ENCODE results near the gene MIXL1. TPM values are rescaled to one million over a fixed set of nuclear protein-coding genes. Genes with fewer than 3 reads are reported as not detected.

Gene MIXL1
- total and polyA plus RNA-seq, 2 experiments from 2014 or later: 0.97 to 1.0 TPM

DNA sequence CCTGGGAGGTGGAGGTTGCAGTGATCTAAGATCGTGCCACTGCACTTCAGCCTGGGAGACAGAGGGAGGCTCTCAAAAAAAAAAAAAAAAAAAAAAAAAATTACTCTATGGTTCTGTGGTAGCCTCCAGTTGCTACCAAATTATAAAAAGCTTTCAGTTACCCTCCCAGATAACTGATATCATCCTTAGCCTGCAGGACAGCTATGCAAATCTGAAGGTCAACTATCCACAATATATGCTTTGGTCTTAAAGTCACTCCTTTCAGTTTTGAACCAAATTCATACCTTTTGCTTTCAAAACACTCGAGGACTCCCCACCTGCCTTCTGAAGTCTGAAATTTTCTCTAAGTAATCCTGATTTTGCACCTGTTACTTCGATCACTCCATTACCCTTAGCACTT lies 3.1 kb downstream of the MIXL1 start:
- H2AFZ ChIP-seq: no peak overlapping the region
- H3K4me2 ChIP-seq: no peak overlapping the region
- H3F3A ChIP-seq (replicated peaks; ENCODE audit: low read depth): peaks cover 9% of the 10 kb centered on the region; the same call in 1 of the 2 replicates
- no peaks in the 10 kb centered on the region for H3K79me2 ChIP-seq (replicated peaks; ENCODE audit: insufficient read depth)
- DNase-seq (ENCODE audit: low spot score) (no peak), ATAC-seq (no peak)
- H3K36me3 ChIP-seq (ENCODE audit: insufficient read depth): 0 out of 2 replicates have a peak, but pooled peaks cover 11% of the 10 kb centered on the region
- 0 out of 2 replicates have a peak, but pooled peaks cover 6% of the 10 kb centered on the region for H4K20me1 ChIP-seq (replicated peaks; ENCODE audit: insufficient read depth)
- Mint-ChIP-seq H3K27ac (no peak overlapping the region), H3K27me3 (ENCODE audit: insufficient read depth, low read depth, poor library complexity) (peaks cover 31% of the 10 kb centered on the region), H3K4me1 (peaks cover 3% of the 10 kb centered on the region), H3K9me3 (no peaks in the 10 kb centered on the region), H3K36me3 (ENCODE audit: low read depth) (peaks cover 8% of the 10 kb centered on the region; the same call in 2 of the 3 replicates), H3K4me3 (no peak overlapping the region)
- H3K4me1 ChIP-seq (ENCODE audit: insufficient read depth): no peaks in the 10 kb centered on the region; the same call in 1 of the 2 replicates
- no peak overlapping the region for H3K27ac ChIP-seq (ENCODE audit: low read depth)
- TF ChIP-seq ZNF331 (CRISPR knock-in tag; IDR thresholded peaks at IDR 0.05; ENCODE audit: low read depth) (no peak), ZNF114 (CRISPR knock-in tag; IDR thresholded peaks at IDR 0.05) (no peak)
- H3K4me3 ChIP-seq: no peak overlapping the region
- peaks cover 30% of the 10 kb centered on the region for H3K27me3 ChIP-seq (ENCODE audit: insufficient read depth)
- no peaks in the 10 kb centered on the region for H3K9me2 ChIP-seq (ENCODE audit: insufficient read depth)

DNA sequence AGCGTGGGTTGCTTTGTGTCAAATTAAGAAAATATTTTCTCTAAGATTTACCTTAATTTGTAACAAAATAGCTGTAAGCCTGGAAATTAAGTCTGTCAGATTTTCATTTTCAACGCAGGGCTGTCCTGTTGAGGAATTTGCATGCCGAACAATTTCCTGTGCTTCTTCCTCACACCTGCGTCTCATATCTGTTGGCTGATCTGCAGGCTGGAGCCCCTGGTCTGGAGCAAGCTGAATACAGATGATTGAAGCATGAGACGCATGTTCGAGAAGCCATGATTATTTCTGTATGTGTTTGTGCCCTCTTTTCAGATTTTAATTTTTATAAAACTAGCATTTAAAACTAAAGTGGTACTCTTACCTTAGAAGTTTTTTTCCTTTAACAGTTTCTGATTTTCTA lies 9.8 kb downstream of the MIXL1 start:
- Mint-ChIP-seq H3K27ac (no peak overlapping the region), H3K4me3 (no peak overlapping the region), H3K27me3 (ENCODE audit: insufficient read depth, low read depth, poor library complexity) (no peaks in the 10 kb centered on the region)
- TF ChIP-seq STAT1 (IDR thresholded peaks at IDR 0.05; ENCODE audit: unreplicated experiment) (no peak), ZNF114 (CRISPR knock-in tag; IDR thresholded peaks at IDR 0.05) (no peak), CREB1 (CRISPR knock-in tag; IDR thresholded peaks at IDR 0.05; ENCODE audit: low read depth) (no peak), NANOG (IDR thresholded peaks at IDR 0.05; ENCODE audit: borderline replicate concordance) (no peak), ZNF331 (CRISPR knock-in tag; IDR thresholded peaks at IDR 0.05; ENCODE audit: low read depth) (no peak), JUNB (IDR thresholded peaks at IDR 0.05; ENCODE audit: unreplicated experiment) (no peak), EZH2 (IDR thresholded peaks at IDR 0.05; ENCODE audit: low read depth, unreplicated experiment) (no peak), POLR2AphosphoS5 (IDR thresholded peaks at IDR 0.05; ENCODE audit: low read depth) (no peak), EZH2phosphoT487 (IDR thresholded peaks at IDR 0.05; ENCODE audit: unreplicated experiment) (no peak)
- TF ChIP-seq, protein P1, sequence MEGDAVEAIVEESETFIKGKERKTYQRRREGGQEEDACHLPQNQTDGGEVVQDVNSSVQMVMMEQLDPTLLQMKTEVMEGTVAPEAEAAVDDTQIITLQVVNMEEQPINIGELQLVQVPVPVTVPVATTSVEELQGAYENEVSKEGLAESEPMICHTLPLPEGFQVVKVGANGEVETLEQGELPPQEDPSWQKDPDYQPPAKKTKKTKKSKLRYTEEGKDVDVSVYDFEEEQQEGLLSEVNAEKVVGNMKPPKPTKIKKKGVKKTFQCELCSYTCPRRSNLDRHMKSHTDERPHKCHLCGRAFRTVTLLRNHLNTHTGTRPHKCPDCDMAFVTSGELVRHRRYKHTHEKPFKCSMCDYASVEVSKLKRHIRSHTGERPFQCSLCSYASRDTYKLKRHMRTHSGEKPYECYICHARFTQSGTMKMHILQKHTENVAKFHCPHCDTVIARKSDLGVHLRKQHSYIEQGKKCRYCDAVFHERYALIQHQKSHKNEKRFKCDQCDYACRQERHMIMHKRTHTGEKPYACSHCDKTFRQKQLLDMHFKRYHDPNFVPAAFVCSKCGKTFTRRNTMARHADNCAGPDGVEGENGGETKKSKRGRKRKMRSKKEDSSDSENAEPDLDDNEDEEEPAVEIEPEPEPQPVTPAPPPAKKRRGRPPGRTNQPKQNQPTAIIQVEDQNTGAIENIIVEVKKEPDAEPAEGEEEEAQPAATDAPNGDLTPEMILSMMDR (conservative IDR thresholded peaks at IDR 0.05; ENCODE audit: low read depth in 2 of 2): no peak
- TF ChIP-seq, protein P2, sequence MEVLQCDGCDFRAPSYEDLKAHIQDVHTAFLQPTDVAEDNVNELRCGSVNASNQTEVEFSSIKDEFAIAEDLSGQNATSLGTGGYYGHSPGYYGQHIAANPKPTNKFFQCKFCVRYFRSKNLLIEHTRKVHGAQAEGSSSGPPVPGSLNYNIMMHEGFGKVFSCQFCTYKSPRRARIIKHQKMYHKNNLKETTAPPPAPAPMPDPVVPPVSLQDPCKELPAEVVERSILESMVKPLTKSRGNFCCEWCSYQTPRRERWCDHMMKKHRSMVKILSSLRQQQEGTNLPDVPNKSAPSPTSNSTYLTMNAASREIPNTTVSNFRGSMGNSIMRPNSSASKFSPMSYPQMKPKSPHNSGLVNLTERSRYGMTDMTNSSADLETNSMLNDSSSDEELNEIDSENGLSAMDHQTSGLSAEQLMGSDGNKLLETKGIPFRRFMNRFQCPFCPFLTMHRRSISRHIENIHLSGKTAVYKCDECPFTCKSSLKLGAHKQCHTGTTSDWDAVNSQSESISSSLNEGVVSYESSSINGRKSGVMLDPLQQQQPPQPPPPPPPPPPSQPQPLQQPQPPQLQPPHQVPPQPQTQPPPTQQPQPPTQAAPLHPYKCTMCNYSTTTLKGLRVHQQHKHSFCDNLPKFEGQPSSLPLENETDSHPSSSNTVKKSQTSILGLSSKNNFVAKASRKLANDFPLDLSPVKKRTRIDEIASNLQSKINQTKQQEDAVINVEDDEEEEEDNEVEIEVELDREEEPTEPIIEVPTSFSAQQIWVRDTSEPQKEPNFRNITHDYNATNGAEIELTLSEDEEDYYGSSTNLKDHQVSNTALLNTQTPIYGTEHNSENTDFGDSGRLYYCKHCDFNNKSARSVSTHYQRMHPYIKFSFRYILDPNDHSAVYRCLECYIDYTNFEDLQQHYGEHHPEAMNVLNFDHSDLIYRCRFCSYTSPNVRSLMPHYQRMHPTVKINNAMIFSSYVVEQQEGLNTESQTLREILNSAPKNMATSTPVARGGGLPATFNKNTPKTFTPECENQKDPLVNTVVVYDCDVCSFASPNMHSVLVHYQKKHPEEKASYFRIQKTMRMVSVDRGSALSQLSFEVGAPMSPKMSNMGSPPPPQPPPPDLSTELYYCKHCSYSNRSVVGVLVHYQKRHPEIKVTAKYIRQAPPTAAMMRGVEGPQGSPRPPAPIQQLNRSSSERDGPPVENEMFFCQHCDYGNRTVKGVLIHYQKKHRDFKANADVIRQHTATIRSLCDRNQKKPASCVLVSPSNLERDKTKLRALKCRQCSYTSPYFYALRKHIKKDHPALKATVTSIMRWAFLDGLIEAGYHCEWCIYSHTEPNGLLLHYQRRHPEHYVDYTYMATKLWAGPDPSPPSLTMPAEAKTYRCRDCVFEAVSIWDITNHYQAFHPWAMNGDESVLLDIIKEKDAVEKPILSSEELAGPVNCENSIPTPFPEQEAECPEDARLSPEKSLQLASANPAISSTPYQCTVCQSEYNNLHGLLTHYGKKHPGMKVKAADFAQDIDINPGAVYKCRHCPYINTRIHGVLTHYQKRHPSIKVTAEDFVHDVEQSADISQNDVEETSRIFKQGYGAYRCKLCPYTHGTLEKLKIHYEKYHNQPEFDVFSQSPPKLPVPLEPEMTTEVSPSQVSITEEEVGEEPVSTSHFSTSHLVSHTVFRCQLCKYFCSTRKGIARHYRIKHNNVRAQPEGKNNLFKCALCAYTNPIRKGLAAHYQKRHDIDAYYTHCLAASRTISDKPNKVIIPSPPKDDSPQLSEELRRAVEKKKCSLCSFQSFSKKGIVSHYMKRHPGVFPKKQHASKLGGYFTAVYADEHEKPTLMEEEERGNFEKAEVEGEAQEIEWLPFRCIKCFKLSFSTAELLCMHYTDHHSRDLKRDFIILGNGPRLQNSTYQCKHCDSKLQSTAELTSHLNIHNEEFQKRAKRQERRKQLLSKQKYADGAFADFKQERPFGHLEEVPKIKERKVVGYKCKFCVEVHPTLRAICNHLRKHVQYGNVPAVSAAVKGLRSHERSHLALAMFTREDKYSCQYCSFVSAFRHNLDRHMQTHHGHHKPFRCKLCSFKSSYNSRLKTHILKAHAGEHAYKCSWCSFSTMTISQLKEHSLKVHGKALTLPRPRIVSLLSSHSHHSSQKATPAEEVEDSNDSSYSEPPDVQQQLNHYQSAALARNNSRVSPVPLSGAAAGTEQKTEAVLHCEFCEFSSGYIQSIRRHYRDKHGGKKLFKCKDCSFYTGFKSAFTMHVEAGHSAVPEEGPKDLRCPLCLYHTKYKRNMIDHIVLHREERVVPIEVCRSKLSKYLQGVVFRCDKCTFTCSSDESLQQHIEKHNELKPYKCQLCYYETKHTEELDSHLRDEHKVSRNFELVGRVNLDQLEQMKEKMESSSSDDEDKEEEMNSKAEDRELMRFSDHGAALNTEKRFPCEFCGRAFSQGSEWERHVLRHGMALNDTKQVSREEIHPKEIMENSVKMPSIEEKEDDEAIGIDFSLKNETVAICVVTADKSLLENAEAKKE (CRISPR knock-in tag; IDR thresholded peaks at IDR 0.05): no peak
- TF ChIP-seq, protein P3, sequence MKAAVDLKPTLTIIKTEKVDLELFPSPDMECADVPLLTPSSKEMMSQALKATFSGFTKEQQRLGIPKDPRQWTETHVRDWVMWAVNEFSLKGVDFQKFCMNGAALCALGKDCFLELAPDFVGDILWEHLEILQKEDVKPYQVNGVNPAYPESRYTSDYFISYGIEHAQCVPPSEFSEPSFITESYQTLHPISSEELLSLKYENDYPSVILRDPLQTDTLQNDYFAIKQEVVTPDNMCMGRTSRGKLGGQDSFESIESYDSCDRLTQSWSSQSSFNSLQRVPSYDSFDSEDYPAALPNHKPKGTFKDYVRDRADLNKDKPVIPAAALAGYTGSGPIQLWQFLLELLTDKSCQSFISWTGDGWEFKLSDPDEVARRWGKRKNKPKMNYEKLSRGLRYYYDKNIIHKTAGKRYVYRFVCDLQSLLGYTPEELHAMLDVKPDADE (IDR thresholded peaks at IDR 0.05): no peak

More for the DNA sequence above, 9.8 kb downstream of the MIXL1 start:
- Histone ChIP-seq H3K27ac (ENCODE audit: low read depth) (no peak overlapping the region), H3K27me3 (ENCODE audit: insufficient read depth) (no peaks in the 10 kb centered on the region), H4K20me1 (replicated peaks; ENCODE audit: insufficient read depth) (no peaks in the 10 kb centered on the region), H2AFZ (no peak overlapping the region), H3F3A (replicated peaks; ENCODE audit: low read depth) (no peaks in the 10 kb centered on the region; the same call in 1 of the 2 replicates), H3K4me3 (no peak overlapping the region), H3K4me2 (no peak overlapping the region), H3K79me2 (replicated peaks; ENCODE audit: insufficient read depth) (no peaks in the 10 kb centered on the region), H3K36me3 (ENCODE audit: insufficient read depth) (peaks cover 15% of the 10 kb centered on the region; the same call in 1 of the 2 replicates), H3K4me1 (ENCODE audit: insufficient read depth) (no peaks in the 10 kb centered on the region), H3K9me2 (ENCODE audit: insufficient read depth) (no peaks in the 10 kb centered on the region)
- ATAC-seq: no peak
- no peak for DNase-seq (ENCODE audit: low spot score)
- Mint-ChIP-seq H3K9me3 (no peaks in the 10 kb centered on the region), H3K36me3 (ENCODE audit: low read depth) (peaks cover 31% of the 10 kb centered on the region), H3K4me1 (no peaks in the 10 kb centered on the region)

Data from GM23338 (cell line).